GM10847 (cell line): ENCODE data around the gene RUNDC1.

Source experiments
- POLR2A ChIP-seq: IDR thresholded peaks from 2 replicates; pipeline ENCODE4 v1.6.1; 2011; ENCODE audit not compliant: insufficient read length; ENCODE audit errors: extremely low read depth

The RUNDC1 gene

DNA sequence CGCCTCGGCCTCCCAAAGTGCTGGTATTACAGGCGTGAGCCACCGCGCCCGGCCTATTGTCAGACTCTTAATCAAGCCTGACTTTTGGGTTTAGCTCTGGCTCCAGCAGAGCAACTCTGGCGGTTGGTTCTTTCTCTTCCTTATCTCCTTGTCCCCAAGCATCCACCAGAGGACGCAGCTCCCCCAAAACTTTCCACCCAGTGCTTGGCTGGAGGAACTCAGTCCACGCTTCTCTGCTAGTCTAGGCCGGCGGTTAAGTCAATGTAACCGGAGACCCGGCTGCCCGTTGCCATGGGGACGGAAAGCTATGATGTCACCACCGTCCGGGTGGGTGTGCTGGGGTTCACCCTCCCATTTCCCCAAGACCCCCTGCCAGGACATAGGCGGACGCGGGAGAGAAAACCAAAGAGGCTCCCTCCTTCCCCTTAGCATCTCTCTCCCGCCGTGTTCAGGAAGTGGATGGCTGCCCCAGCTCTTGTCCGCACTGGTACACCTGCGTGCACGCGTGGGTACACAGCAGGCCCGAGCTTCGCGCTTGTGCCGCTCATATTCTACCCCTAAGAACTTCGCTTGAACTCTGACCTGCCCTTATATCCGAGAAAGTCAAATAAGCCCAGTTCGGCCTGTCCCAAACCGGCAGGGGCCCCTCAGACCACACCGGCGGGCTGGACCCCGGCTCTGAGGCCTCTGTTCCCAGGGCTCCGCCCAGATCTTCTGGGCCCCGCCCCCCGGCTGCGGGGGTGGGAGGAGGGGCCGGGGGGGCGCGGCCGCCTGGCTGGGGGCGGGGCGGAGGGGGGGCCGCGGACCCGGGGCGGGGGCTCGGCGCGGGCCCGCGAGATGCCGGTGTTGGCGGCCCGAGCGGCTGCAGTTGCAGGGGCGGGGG, 44.3 kb downstream of the RUNDC1 start, which contains the start of gene RND2:
RND2 (plus strand) TSS at position 825 of the 883 bp plus-strand sequence. CDS start 117 bp downstream, outside the sequence.
- TF ChIP-seq POLR2A: no peak

- TF ChIP-seq POLR2A: no peak
Observed at GRCh38 chr17:43025290-43025657, 44.9 kb downstream of the RUNDC1 start.

DNA sequence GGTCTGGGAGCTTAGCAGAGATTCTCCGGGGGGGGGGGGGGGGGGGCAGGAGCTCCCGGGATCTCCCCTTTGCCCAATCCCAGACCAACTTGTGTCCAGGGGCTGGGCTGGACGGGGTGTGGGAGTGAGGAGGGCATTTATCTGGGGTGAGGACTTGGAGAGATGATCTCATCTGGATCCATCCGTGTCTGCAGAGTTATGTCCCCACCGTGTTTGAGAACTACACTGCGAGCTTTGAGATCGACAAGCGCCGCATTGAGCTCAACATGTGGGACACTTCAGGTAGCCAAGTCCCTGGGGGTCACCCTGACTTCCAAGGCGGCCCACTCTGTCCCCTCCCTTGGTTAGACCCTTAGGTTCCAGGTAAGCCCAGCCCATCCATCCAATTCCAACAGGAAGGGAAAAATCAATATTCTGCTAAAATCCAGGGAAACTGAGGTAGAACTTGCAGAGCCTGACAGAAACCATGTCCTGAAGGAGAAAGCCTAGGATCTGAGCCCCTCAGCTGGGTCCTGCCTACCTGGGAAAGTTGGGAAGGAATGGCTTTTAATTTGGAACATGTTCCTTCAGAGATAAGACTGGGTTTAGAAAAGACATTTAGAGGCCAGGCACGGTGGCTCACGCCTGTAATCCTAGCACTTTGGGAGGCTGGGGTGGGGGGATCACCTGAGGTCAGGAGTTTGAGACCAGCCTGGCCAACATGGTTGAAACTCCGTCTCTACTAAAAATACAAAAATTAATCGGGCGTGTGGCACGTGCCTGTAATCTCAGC, 45.6 kb downstream of the RUNDC1 start:
- TF ChIP-seq POLR2A: no peak

- TF ChIP-seq POLR2A: no peak
Observed at GRCh38 chr17:43026595-43026994, 46.2 kb downstream of the RUNDC1 start.

DNA sequence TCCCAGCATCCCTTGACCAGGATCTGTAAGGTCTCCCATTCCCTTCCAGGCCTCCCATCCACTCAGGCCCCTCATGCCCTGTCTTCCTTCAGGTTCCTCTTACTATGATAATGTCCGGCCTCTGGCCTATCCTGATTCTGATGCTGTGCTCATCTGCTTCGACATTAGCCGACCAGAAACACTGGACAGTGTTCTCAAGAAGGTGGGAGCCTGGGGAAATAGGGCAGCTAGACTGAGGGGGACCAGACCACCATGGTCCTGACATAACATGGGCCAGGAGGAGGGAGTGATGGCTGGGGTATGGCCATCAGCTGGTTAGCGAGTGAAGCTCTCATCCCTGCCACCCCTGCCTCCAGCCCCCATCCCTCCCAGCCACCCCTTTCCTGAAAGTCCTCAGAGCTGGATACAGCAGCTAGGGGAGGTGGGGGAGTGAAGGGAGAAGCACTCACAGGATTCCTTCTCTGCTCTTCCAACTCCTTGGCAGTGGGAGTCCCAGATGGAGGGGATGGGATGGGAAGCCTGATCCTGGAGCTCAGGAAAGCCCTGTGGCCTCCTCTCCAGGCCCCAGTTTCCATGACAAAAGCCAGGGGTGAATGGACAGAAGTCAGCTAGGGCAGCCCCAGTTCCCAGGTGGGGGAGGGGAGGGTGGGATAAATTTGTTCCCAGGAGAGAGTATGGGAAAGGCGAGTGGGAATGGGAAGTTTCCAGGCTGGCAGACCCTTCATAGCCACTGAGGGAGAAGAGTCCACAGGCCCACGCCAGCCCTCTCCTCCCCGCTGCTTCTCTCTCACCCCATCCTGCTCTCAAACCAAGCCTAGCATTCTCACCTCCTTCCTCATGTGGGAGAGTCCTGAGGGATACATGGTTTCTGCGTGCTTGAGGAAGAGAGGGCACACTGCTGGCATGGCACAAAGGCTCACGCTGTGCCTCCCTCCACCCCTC, 47.0 kb downstream of the RUNDC1 start:
- no peak for TF ChIP-seq POLR2A

DNA sequence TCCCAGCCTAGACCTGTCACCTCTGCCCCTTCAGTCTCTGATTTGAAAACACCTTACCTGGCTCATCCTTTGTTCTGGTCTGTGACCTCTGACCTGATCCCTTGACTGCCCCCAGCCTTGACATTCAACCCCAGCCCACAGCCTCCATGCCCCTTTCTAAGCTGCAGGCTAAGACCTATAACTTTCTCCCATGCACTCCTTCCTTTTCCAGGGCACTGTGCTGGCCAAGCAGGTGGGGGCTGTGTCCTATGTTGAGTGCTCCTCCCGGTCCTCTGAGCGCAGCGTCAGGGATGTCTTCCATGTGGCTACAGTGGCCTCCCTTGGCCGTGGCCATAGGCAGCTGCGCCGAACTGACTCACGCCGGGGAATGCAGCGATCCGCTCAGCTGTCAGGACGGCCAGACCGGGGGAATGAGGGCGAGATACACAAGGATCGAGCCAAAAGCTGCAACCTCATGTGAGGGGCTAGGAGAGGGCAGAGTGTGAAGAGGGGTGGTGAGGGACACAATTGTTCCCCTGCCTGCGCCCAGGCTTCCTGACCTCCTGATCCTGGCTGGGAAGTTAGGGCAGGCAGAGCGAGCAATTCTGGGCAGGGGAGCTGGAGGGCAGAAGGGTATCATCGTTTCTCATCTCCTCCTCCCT, 48.0 kb downstream of the RUNDC1 start:
- TF ChIP-seq POLR2A: no peak

GRCh38 chr17:43030137-43030767, 49.9 kb downstream of the RUNDC1 start:
- no peak for TF ChIP-seq POLR2A

- TF ChIP-seq POLR2A: no peak
Observed at GRCh38 chr17:43031666-43032065, 51.3 kb downstream of the RUNDC1 start.

GRCh38 chr17:43033948-43034881, 53.9 kb downstream of the RUNDC1 start:
- no peak for TF ChIP-seq POLR2A

GRCh38 chr17:43034894-43035293, 54.5 kb downstream of the RUNDC1 start:
- no peak for TF ChIP-seq POLR2A

DNA sequence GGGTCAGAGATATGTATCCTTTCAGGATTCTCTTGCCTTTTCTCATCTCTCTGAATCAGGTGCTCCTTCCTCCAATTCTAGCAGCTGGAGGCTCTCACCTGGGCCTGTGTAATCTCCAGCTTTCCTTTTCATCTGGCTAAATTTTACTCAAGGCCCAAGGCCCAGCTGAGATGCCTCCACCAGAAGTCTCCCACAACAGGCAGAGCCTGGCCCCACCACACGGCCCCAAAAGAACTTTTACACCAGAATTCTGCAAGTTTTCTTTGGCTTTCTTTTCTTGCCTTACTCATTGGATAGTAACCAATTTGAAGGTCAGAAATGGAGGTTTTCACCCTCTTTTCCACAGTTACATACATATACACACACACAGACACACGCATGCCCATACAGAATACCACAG, 59.3 kb downstream of the RUNDC1 start:
- no peak for TF ChIP-seq POLR2A

- TF ChIP-seq POLR2A: no peak
Observed at GRCh38 chr17:43040655-43041054, 60.3 kb downstream of the RUNDC1 start.

DNA sequence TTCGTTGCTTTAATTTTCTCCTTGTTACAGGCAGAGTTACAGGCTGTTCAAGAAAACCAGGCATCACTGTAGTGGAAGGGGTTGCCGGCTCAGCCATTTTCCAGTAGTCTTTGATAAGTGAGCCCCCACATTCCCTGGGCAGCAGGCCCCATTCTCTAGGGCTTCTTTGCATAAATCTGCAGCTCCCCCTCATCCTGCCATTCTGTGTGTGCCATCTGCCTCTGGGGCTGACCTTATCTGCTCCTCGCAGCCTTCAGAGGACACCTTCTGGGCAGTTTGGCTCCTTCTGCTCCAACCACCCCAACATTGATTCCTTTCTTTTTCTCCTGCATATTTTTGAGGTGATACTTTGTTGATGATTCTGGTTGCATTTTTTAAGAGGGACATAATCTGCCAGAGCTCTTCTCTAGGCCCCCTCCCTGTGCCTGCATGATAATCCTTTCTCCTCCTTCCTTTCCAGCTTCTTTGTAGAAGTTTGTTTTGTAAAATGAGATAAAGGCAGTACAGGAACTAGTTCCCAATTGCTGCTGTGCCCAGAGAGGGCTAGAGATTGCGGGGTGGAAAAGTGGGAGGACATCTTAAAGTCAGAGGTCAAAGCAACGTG, 61.8 kb downstream of the RUNDC1 start:
- TF ChIP-seq POLR2A: no peak
